H1 (cell line): ENCODE measurements around the gene CHST3. TPM values are rescaled to one million over a fixed set of nuclear protein-coding genes. Genes with fewer than 3 reads are reported as not detected.

ENCODE experiments used
- polyA plus RNA-seq, 7 experiments: library from polyadenylated mRNA; depleted of rRNA in 3 of 7; stranded (reverse) in 5 of 7; unstranded in 2 of 7; fragments of >200 nt in 5 of 7; fragments of 200-250 nt in 2 of 7; gene quantifications; 1 replicate in 5 of 7; 2 replicates in 1 of 7; 4 replicates in 1 of 7; pipeline versions ENCODE4 v1.2.1 to v1.2.3, GENCODE V29; 2011 to 2013; ENCODE audit warnings: missing spikeins in 2 of 7, mixed read lengths in 2 of 7
- total RNA-seq: library from RNA; stranded (reverse); fragmentation: NEBNext Ultra II Directional; extraction: Animal tissue kit (Norgen Biotek cat#: 25700); gene quantifications from 2 replicates; pipeline ENCODE4 v1.2.1, GENCODE V29; 2021

CHST3 gene
- total and polyA plus RNA-seq, 2 of the 8 experiments (the other 6 are each of a cell fraction or from before 2014, with no cell fraction given), result 2.0 to 5.8 TPM

Other genes with a start within 250 kb of the CHST3 start
- 0.48 and 0.73 TPM in 2 replicates for gene C10orf105, start 244.6 kb upstream of the CHST3 start, total RNA-seq
- gene C10orf105, start 244.6 kb upstream of the CHST3 start, polyA plus RNA-seq (2011; rRNA removed), result 0.71 and 1.4 TPM in 2 replicates
- not detected in 2 replicates for gene VSIR, start 190.9 kb upstream of the CHST3 start, total RNA-seq
- gene VSIR, start 190.9 kb upstream of the CHST3 start, polyA plus RNA-seq (2011; rRNA removed), result 0.33 and 0.75 TPM in 2 replicates
- gene PSAP, start 113.1 kb upstream of the CHST3 start, total RNA-seq, result 386 and 388 TPM in 2 replicates
- 504 and 700 TPM in 2 replicates for gene PSAP, start 113.1 kb upstream of the CHST3 start, polyA plus RNA-seq (2011; rRNA removed)
- 1.6 and 1.9 TPM in 2 replicates for gene SPOCK2, start 124.2 kb downstream of the CHST3 start, total RNA-seq
- gene SPOCK2, start 124.2 kb downstream of the CHST3 start, polyA plus RNA-seq (2011; rRNA removed), result 1.5 and 2.6 TPM in 2 replicates